PC-9 (cell line): ENCODE measurements around the gene TUG1.

Experiments used
- EZH2 ChIP-seq: fragments of 200-600 bp; sonication (generic); IDR thresholded peaks from 2 replicates; pipeline ENCODE4 v1.8.0; 2017; ENCODE audit warnings: antibody characterized with exemption, low read depth
- TF ChIP-seq, protein P1 (sequence below): fragments of 200-600 bp; sonication (generic); conservative IDR thresholded peaks from 2 replicates; pipeline ENCODE4 v1.6.1; 2017; ENCODE audit warnings: mixed run types, antibody characterized with exemption, mild to moderate bottlenecking, moderate library complexity

DNA sequence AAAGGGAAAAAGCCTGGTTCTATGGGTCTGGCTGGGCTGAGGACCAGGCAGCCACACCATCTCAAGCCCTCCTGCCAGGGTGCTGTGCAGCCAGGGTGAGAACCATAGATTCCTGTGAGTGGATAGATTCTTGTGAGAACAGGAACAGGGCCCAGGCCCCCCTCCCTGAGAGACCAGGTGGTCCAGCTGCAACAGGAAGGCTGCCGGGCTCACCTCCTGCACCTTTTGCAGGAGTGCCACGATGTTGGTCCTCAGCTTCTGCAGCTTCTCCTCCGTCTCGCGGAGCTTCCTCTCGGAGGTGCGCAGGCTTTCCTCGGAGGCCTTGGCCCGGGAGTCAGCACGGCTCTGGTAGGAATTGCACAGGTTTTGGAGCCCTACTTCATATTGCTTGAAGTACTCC is 41.3 kb upstream of the TUG1 start:
- TF ChIP-seq, protein P1, sequence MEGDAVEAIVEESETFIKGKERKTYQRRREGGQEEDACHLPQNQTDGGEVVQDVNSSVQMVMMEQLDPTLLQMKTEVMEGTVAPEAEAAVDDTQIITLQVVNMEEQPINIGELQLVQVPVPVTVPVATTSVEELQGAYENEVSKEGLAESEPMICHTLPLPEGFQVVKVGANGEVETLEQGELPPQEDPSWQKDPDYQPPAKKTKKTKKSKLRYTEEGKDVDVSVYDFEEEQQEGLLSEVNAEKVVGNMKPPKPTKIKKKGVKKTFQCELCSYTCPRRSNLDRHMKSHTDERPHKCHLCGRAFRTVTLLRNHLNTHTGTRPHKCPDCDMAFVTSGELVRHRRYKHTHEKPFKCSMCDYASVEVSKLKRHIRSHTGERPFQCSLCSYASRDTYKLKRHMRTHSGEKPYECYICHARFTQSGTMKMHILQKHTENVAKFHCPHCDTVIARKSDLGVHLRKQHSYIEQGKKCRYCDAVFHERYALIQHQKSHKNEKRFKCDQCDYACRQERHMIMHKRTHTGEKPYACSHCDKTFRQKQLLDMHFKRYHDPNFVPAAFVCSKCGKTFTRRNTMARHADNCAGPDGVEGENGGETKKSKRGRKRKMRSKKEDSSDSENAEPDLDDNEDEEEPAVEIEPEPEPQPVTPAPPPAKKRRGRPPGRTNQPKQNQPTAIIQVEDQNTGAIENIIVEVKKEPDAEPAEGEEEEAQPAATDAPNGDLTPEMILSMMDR = no peak
- no peak for TF ChIP-seq EZH2
